GM19467 (cell line): Measurements from ENCODE around the gene EEF1G.
"Not testable (repeated sequence)": the region's sequence is repeated elsewhere in the genome, so short reads cannot be mapped to it uniquely, and the experiment has no call there.

Source experiments
- ATAC-seq: cut with Tn5 transposase; IDR thresholded peaks from one replicate; pipeline ENCODE4 v1.9.1; 2021; ENCODE audit warnings: mild to moderate bottlenecking, moderate library complexity; ENCODE audit not compliant: unreplicated experiment

The EEF1G gene

DNA sequence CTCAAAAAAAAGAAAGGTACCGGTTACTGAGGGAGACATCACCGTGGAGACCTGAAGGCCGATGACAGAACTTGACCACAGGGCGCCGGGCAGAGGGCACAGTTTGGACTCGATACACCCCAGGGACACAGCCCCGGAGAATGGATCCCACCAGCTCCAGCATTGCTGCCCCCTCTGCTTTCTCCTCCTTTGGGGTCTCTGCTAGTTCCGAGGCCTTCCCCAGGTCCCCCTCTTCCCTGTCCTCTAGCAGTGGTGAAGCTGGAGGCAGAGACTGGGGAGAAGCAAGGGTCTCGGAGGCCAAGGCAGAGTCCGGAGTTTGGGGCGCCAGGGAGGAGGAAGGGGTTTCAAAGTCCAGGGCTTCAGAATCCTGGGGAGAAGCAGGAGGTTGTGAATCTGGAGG lies 4.8 kb upstream of the EEF1G start:
- no peak for ATAC-seq

DNA sequence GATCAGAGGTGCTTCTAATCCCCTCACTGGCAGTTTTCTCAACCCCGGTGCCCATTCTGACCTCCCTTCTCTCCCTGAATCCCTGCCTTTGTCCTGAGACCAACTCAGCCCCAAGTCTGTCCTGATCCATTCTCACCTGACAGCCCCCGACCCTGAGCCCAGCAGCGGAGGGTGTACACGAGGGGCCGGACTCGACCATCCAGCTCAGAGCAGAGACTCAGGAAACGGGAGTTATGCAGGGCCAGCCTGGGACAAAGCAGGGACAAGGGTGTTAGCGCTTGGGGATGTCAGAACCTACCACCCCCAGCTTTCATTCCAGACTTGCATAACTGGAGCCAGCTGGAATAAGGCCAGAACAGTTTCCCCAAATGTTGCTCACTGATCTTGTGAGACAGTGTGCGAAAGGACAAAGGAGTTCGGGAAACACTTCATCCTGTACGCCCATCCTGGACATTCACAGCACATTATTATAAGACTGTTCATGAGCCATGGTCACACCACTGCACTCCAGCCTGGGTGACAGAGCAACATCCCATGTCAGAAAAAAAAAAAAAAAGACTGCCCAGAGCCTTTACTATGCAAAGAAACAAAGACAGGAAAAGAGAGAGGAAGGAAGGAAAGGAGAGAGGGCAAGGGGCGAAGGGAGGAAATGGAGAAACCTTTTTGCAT lies 3.5 kb upstream of the EEF1G start:
- ATAC-seq = no peak

DNA sequence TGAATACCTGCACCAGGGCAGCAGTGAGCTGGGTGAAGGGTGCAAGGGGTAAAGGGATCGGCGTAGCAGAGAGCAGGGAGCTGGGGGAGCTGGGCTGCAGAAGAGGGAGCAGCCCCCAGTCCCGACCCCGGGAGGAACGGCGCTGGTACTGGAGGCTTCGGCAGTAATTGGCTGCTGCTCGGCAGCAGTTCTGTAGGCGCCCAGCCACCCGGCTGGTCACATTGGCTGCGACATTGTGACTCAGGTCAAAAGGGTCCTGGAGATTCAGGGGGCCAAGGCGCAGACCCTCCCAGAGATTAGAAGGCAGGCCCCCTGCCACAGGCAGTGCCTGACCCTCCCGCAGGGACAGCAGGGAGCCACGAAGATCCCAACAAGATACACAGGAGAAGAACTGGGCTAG lies 2.1 kb upstream of the EEF1G start:
- ATAC-seq = no peak

DNA sequence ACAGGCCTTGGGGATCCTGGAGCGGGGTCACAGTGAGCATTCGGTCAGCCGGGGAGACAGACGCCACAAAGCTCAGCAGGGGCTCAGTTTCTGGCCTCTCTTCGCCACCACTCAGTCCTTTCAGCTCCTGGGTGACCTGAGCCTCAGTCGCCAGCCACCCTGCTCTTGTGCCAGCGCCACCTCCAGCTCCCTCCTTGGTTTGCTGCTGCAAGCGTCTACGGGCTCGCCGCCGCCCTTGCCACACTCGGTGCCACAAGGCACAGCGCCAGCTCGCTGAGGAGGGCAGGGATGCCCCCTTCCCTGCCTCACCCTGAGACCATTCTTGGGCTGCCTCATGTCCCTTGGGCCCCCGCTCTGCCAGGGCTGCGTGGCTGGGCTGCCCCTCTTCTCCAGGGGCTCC lies 1.5 kb upstream of the EEF1G start:
- ATAC-seq = no peak

DNA sequence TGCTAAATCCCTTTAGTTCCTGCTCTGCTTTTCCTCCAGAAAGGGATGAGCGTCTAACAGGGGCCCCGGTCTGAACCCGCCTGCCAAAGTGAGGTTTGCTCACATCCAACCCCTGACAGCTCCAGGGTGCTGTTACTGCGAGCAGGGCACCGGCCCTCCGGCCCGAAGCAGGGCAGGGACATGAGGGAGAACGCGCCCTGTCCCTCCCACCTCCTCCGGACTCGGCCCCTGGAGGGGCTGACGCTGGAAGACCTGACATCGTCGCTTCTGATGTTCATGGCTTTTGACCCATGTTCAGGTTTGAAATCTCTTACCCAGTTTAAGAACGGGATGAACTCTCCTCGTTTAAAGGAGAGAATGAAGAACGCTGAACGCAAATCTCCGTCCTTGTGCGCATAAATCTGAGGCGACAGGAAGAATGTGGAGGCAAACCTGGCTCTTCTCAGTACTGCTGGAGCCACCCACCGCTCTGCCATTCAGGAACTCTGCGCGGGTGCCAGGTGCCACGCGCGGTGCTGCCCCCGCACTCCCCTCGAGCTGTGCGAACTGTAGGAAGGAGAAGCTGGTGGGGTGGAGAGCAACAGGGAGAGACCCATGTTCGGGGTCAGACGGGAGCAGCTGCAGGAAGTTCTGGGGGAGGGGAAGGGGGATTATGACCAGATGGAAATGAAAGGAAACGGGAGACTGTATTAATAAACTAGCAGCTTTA lies 826 bp upstream of the EEF1G start:
- ATAC-seq = no peak

DNA sequence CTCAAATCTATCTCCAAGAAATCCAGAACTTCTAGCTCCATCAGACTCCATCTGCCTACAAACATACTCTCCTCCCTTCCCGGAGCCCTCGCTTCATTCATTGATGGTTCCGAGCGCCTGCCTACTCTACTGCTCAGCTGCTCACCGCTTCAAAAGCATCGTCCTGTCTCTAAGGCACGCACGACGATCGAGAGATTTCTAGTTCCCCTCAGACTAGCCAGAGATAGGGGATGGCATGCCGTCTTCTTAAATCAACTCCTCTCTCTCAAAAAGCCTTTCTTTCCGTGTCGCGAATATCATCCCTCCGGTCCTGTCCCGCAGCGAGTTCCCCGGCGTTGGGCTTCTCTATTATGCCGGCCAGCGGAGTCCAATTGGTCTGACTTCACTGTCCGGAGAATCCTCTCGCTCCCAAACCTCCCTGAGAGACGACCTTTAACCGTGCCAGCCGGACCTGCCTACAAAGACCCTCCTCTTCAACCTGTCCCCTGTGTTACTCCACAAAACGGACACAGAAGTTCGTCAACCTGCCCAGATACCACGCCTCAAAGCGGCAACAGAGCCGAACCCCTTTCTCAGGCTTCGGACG lies 592 bp downstream of the EEF1G start:
- no peak for ATAC-seq

DNA sequence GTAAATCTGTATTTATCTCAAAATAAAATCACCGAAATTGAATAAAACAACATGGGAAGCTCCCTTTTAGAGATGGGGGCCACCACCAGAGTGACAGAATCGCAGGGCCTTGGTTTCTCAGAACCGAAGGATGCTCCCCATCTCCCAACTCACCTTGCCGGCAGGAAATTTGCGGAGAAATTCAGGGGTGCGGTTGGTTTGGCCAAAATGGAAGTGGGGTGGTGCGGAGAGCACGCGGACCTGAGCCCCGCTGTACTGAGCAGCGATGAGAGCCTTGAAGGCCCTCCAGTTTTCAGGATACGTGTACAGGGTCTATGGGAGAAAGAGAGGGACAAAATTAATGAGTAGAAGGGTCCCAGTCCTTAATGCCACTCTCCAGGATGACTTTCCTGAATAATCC lies 1.3 kb downstream of the EEF1G start:
- ATAC-seq = no peak

DNA sequence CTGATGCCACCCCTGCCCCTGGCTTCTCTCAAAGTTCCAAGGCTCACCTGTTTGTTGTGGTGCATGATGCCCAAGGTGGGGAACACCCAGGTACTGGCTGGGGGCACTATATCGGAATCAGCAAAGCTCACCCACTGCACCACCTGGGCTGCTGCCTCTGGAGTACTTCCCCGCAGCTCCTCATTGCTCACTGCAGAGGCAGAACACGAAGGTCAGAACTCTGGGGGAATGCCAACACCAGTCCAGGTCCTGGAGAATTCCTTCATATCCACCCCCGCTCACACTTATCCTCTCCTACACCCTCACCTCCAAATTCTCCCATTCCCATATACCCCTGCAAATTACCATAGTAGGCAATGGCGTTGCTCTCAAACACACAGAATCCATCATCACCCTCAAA lies 2.2 kb downstream of the EEF1G start:
- not testable (repeated sequence) for ATAC-seq

DNA sequence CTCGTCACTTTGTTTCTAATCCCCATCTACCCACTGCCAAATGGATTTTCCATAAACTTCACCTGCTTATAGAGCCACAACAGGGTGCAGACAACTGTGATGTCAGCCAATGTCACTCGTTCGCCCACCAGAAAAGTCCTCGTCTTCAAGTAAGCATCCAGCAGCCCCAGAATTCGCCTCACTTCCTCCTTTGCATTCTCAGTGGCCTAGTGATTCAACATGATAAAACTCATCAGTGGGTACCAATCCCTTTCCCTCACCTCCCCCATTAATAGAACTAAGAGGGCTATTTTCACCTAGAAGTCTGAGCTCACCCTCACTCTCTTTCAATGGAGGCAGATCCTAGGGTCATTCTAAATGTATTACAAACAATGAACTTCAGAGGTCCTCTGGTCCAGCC lies 2.8 kb downstream of the EEF1G start:
- ATAC-seq = not testable (repeated sequence)

DNA sequence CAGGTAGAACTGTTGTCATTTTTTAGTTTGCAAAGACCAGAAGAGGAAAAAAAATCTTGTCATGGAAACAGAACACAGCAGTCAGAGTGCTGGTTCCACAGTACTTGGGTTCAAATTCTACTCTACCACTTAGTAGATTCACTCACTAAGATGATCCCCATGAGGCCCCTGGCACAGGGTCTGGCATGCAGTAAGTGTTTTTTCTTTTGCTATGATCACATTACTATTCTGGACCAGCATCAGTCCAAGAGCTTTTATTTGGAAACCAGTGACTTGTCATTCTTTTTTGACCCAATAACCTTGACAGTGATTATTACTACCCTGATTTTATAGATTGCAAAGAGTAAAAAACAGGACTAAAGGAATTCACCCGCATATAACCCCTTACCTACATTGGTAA lies 4.1 kb downstream of the EEF1G start:
- ATAC-seq = no peak

DNA sequence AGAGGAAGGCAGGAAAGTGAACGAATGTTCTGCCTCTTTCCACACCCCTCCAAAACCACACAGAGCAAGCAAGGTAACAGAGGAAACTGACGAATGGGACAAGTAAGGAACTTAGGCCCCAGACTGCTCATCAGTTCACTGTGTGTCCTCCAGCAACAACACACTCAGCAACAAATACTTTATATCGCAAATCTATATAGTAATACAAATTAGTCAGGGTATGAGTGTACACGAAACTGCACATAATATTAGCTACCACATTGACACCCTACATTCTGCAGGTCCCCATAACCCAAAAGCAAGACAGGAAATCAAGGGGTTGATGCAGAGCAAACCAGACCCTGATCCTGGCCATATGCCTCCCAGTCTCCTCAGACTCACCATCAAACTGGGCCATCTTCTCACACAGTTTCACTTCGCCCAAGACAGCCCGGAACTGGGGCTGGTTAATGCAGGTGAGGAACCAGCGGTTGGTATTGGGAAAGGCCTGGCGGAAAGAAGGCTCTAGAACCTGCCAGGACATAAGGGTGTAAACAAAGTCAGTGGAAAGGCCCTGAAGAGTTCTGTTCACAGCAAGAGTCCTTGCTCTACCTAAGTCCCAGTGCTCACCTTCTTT lies 6.6 kb downstream of the EEF1G start:
- ATAC-seq = no peak

DNA sequence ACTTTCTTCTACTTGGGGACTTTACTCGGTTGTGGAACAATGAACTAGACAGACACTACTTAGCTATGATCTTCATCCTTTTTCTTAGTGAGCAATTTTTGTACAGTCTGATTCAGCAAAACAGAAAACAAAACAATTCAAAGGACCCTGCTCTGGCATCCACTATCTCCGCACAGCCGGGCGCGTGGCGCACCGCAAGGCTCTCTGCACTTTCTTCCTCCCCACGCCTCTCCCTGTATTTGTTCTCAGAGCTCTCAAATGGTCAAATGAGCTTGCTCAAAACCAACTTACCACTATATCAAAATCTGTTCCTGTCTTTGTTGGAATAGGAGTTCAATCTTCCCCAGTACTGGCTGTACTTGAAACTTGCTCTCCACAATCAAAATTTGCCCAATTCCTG lies 7.4 kb downstream of the EEF1G start:
- ATAC-seq = no peak

DNA sequence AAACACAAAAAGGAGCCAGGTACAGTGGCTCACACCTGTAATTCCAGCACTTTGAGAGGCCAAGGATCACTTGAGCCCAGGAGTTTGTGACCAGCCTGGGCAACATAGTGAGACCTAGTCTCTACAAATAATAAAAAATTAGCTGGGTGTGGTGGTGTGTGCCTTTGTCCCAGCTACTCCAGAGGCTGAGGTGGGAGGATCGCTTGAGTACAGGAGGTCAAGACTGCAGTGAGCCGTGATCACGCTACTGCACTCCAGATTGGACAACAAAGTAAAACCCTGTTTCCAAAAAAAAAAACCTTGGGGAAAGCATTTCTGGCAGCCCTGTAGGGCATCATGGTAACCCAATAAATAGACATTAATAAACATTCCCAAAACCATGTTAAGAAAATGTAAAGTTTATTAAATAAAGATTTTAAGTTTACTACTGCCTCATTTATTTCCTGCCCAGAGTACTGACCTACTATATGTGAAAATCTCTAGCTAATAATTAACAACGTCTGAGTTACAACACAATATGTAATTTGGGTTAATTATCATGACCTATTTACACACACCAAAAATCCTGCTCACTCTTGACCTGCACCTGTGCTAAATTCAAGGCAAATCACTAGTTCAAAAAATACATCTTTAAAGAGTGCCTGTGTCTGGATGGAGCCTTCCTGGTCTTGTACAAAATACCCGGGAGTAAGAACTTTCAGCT lies 8.4 kb downstream of the EEF1G start:
- ATAC-seq = no peak

DNA sequence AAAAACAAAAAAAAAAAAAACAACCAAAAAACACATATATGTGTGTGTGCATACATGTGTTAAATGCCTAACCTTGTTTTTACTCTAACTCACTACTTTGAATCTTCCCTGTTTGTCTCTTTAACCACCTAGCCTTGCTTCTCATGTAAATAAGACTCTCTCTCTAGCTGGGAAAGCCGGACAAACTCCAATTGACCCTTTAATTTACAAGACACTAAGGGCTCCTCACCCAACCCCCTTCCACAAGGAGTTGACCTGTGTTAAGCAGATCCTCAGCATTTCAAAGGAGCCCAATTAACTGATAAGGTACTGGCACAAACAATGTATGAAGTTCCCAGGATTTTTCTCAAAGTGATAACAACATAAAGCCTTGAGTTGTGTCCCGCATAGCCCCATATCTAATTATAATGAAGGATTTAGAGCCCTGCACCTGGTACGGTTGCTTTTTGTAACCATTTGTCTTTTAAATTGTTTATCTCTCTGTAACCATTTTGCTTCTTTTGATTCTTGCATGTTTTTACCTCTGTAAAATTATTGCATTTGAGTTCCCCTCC lies 11.9 kb downstream of the EEF1G start:
- not testable (repeated sequence) for ATAC-seq

DNA sequence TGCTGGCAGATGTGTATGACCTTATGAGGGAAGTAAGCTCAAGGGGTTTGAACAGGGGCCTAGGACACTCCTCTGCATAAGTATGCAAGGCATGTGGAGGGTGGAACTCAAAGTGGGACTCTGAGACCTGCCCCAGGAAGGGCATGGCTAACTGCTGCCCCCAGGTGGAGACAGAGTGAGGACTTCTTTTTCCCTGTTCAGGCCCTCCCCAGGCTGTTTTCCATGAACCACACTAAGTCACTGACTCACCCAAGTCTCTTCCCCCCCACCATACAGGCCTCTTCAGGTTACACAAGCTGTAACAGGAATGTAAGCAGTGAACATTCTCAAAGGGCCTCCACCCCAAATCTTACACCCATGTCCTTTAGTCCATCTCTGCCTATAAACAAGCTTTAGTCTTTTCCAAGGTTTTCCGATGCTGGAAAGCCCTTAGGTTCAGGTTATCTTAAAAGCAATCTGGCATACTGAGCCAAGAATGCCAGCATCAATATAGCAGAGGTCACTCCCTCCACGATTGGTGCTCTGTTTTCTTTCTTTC lies 13.1 kb downstream of the EEF1G start:
- no peak for ATAC-seq

DNA sequence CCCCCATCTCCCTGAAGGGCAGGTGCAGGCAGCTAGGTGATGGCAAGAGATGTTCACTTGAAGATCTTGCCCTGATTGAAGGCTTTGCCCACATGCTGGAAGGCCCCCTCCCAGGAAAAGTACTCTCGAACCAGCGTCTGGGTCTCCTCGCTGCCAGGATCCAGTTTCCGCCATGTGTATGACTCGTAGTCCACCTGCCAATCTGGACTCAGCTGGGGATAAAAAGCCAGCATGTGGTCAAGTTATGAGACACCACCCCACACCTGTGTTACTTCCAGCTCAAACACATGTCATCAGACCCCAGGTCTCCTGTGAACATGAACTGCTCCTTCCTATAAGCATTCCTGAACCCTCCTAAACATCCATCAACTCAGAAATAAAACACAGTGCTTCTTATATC lies 14.1 kb downstream of the EEF1G start:
- ATAC-seq = not testable (repeated sequence)

DNA sequence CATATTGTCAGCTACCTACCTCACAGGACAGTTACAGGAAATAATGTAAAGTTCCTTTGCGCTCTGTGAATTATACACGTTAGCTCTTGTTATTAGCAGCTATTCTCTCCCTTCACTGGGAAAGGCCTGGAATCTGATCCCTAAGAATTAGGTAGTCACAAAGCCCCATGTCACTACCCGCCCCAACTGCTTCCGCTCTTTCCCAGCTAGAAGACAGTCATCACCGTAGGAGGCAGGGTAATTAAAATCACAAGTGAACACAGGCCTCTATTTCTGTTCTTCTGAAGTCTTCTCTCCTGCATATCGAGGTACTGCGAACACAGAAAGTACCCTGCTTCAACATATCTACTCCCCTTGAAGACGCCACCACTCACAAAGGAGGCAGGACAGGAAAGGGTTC lies 14.5 kb downstream of the EEF1G start:
- ATAC-seq = no peak

DNA sequence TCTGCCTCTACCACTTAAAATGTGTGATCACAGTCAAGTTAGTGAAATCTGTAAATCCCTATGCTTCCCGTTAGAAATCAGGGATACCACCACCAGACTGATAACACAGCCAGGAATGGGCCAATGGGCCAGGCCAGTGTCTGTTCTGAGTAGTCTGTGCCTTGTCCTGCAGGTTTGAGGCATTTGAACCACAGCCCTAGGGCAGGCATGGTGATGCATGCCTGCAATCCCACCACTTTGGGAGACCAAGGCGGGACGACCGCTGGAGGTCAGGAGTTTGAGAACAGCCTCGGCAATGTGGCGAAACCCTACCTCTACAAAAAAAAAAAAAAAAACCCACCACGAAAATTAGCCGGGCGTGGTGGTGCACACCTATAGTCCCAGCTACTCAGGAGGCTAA lies 15.0 kb downstream of the EEF1G start:
- ATAC-seq = no peak

DNA sequence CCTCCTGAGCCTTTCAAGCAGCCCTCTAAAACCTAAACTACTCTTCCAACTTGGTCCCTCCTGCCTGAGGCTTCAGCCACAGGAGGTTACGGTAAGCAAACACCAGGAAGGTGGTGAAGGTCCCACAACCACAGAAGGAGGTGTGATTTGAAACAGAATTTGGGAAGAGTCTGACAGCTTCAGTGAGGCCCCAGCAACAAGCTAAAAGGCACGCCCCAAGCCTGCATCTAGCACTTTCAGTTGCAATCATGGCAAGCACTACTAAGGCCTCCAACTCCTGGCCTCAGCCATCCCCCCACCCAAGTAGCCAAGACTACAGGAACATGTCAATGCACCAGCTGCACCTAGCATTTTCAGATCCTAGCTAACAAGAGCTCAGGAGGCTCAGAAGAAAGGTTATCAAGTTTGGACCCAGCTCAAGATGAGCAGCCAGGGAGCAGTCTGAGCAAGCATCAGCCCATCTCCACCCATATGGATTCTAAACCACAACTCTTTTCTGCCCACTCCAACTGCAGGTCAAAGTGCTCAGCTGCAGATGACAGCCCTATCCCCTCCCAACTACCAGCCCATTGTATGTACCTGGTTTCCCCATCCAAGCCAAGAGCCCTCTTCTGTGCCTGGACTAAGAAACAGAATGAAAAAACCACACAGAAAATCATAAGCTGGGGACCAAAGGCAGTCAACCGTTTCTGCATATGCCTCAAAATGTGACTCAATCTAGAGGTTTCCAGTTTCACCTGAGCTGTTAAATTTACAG lies 16.6 kb downstream of the EEF1G start:
- no peak for ATAC-seq
